ENCODE results near the gene HUS1B. TPM values are rescaled to one million over a fixed set of nuclear protein-coding genes. Genes with fewer than 3 reads are reported as not detected.
A peak's percentile ranks its signal among the peaks of the same experiment; 100 is the strongest.

HUS1B gene
- total and polyA plus RNA-seq, 2 of the 13 experiments (the other 11 are each of a cell fraction or from before 2014, with no cell fraction given), result 0.18 to 0.40 TPM

- DNase-seq (ENCODE audit: low spot score), result no peak
- peaks cover 0 to 45% of the 10 kb centered on the region in 2 experiments; a peak in 3 of 5 replicates for H3K27me3 ChIP-seq (ENCODE audit: control insufficient read depth in 1 of 2, insufficient read depth in 2 of 2, low read length in 2 of 2)
- no peaks in the 10 kb centered on the region for H3K4me1 ChIP-seq (ENCODE audit: insufficient read depth, low read length)
- no peaks in the 10 kb centered on the region for H3K9me3 ChIP-seq (ENCODE audit: low read length)
- no peak overlapping the region for H2AFZ ChIP-seq (ENCODE audit: low read length)
- no peak overlapping the region for H3K27ac ChIP-seq (ENCODE audit: extremely low read length, insufficient read depth, low read length)
- no peaks in the 10 kb centered on the region for H3K36me3 ChIP-seq (replicated peaks in 1 of 2; ENCODE audit: control insufficient read depth in 1 of 2, insufficient read depth in 2 of 2, low read length in 2 of 2)
- FAIRE-seq, result no peak
- ATAC-seq, result no peak
- intact Hi-C loops (cut with micrococcal nuclease; ENCODE audit: unreplicated experiment), result no loop called here
- POLR2A ChIA-PET, result no interaction called here
- WGBS (ENCODE audit: low lambda C conversion rate), result 2% methylated on average over 4 of the region's 4 CpGs
- no TSS peak for BruUV-seq (replicated peaks)
- CTCF ChIA-PET (ENCODE audit: low intra/inter-chr PET ratio, low total read pairs), result no interaction called here
- H3K4me3 ChIP-seq (replicated peaks in 1 of 3; ENCODE audit: insufficient read depth in 1 of 3, low read depth in 2 of 3, low read length in 3 of 3), result no peak overlapping the region
- TF ChIP-seq ZNF713 (CRISPR knock-in tag; IDR thresholded peaks at IDR 0.05) (no peak), CBX2 (IDR thresholded peaks at IDR 0.05; ENCODE audit: low read depth, low read length) (0 out of 2 replicates have a peak, but pooled peaks have one; percentile 47), CBX2 (CRISPR knock-in tag; IDR thresholded peaks at IDR 0.05; ENCODE audit: low read depth) (no peak)
- in situ Hi-C loops (cut with HindIII; ENCODE audit: extremely low pct_ligation_motif_present, low pct_unique_long_range_greater_than_20kb), result no loop called here
- no peaks in the 10 kb centered on the region for H4K20me1 ChIP-seq (ENCODE audit: insufficient read depth, low read length)
- no peaks in the 10 kb centered on the region for H3K79me2 ChIP-seq (ENCODE audit: insufficient read depth, low read length)
- H3K9ac ChIP-seq (ENCODE audit: insufficient read depth, low read depth, low read length), result no peak overlapping the region
- no peak overlapping the region for H3K4me2 ChIP-seq (ENCODE audit: low read depth, low read length)
These were observed 48.1 kb upstream of the HUS1B start for GRCh38 chr6:705047-705446.

- BruUV-seq (replicated peaks), result no TSS peak
- Histone ChIP-seq H3K79me2 (ENCODE audit: insufficient read depth, low read length) (no peaks in the 10 kb centered on the region), H3K4me2 (ENCODE audit: low read depth, low read length) (no peak overlapping the region), H3K27me3 (ENCODE audit: control insufficient read depth in 1 of 2, insufficient read depth in 2 of 2, low read length in 2 of 2) (peaks cover 0 to 43% of the 10 kb centered on the region in 2 experiments; a peak in 3 of 5 replicates), H3K9me3 (ENCODE audit: low read length) (no peaks in the 10 kb centered on the region), H3K36me3 (replicated peaks in 1 of 2; ENCODE audit: control insufficient read depth in 1 of 2, insufficient read depth in 2 of 2, low read length in 2 of 2) (no peaks in the 10 kb centered on the region), H4K20me1 (ENCODE audit: insufficient read depth, low read length) (no peaks in the 10 kb centered on the region), H3K27ac (ENCODE audit: extremely low read length, insufficient read depth, low read length) (no peak overlapping the region), H3K9ac (ENCODE audit: insufficient read depth, low read depth, low read length) (no peak overlapping the region), H2AFZ (ENCODE audit: low read length) (no peak overlapping the region), H3K4me1 (ENCODE audit: insufficient read depth, low read length) (no peaks in the 10 kb centered on the region), H3K4me3 (replicated peaks in 1 of 3; ENCODE audit: insufficient read depth in 1 of 3, low read depth in 2 of 3, low read length in 3 of 3) (no peak overlapping the region)
- 46% methylated on average over 6 of the region's 6 CpGs for WGBS (ENCODE audit: low lambda C conversion rate)
- ChIA-PET POLR2A (no interaction called here), CTCF (ENCODE audit: low intra/inter-chr PET ratio, low total read pairs) (no interaction called here)
- intact Hi-C loops (cut with micrococcal nuclease; ENCODE audit: unreplicated experiment) (no loop called here), in situ Hi-C loops (cut with HindIII; ENCODE audit: extremely low pct_ligation_motif_present, low pct_unique_long_range_greater_than_20kb) (no loop called here)
- no peak for ATAC-seq
- no peak for DNase-seq (ENCODE audit: low spot score)
- no peak for FAIRE-seq
- TF ChIP-seq CENPT (CRISPR knock-in tag; IDR thresholded peaks at IDR 0.05; ENCODE audit: low read depth) (no peak), KDM2A (CRISPR knock-in tag; IDR thresholded peaks at IDR 0.05; ENCODE audit: borderline replicate concordance, low read depth) (no peak), ZNF414 (CRISPR knock-in tag; IDR thresholded peaks at IDR 0.05) (no peak), FUBP1 (CRISPR knock-in tag; IDR thresholded peaks at IDR 0.05; ENCODE audit: borderline replicate concordance) (no peak), POGZ (CRISPR knock-in tag; IDR thresholded peaks at IDR 0.05) (no peak), NR2F6 (IDR thresholded peaks at IDR 0.05) (no peak), NR2F6 (CRISPR knock-in tag; IDR thresholded peaks at IDR 0.05) (no peak), PAWR (CRISPR knock-in tag; IDR thresholded peaks at IDR 0.05; ENCODE audit: borderline replicate concordance) (no peak)
These were observed 47.1 kb upstream of the HUS1B start for GRCh38 chr6:704046-704445.
